Measurements from ENCODE around the gene LHX1. TPM values are rescaled to one million over a fixed set of nuclear protein-coding genes. Genes with fewer than 3 reads are reported as not detected.

Gene LHX1
- total and polyA plus RNA-seq, 9 of the 15 experiments (the other 6 are each of a cell fraction or from before 2014, with no cell fraction given) = 0.05 to 0.64 (median 0.07) TPM; not detected in 6

- TF ChIP-seq GTF2A2 (tag; IDR thresholded peaks at IDR 0.05) (no peak), SNRNP70 (optimal IDR thresholded peaks at IDR 0.05; ENCODE audit: low read depth, low read length) (no peak), U2AF1 (optimal IDR thresholded peaks at IDR 0.05; ENCODE audit: low read depth, low read length) (peak; percentile 85), ZNF282 (CRISPR knock-in tag; IDR thresholded peaks at IDR 0.05) (no peak), ZNF584 (CRISPR knock-in tag; IDR thresholded peaks at IDR 0.05; ENCODE audit: low read depth) (no peak), E2F4 (CRISPR knock-in tag; IDR thresholded peaks at IDR 0.05; ENCODE audit: low read depth) (peak; percentile 91), NCOA6 (IDR thresholded peaks at IDR 0.05) (no peak), HINFP (tag; conservative IDR thresholded peaks at IDR 0.05; ENCODE audit: low read depth) (no peak), GABPB2 (CRISPR knock-in tag; conservative IDR thresholded peaks at IDR 0.05) (no peak), FOXA3 (CRISPR knock-in tag; conservative IDR thresholded peaks at IDR 0.05 in 1 of 2, IDR thresholded peaks at IDR 0.05 in 1 of 2) (peak in 1 of 2 experiments; percentile 41; a peak in 1 of 4 replicates), HES1 (IDR thresholded peaks at IDR 0.05; ENCODE audit: low read depth) (peak; percentile 63; the same call in 1 of the 2 replicates), EZH2 (IDR thresholded peaks at IDR 0.05; ENCODE audit: borderline replicate concordance, low read depth, low read length) (no peak), ILF3 (IDR thresholded peaks at IDR 0.05; ENCODE audit: borderline replicate concordance) (no peak), UBTF (IDR thresholded peaks at IDR 0.05; ENCODE audit: borderline replicate concordance in 1 of 2, low read depth in 2 of 2, low read length in 2 of 2) (peak in 1 of 2 experiments; percentile 54; a peak in 2 of 4 replicates), MNT (conservative IDR thresholded peaks at IDR 0.05) (peak; percentile 85 to 89), U2AF2 (optimal IDR thresholded peaks at IDR 0.05; ENCODE audit: low read depth, low read length) (no peak), ZNF175 (CRISPR knock-in tag; IDR thresholded peaks at IDR 0.05; ENCODE audit: low read depth) (no peak), PTTG1 (tag; IDR thresholded peaks at IDR 0.05; ENCODE audit: low read depth) (no peak), DACH1 (IDR thresholded peaks at IDR 0.05; ENCODE audit: partially characterized antibody) (peak; percentile 14)
Measured at GRCh38 chr17:36948717-36949460, 11.6 kb downstream of the LHX1 start, which contains the start of gene AATF (continued).
